Stimulated activated CD4-positive, alpha-beta T cell treated with anti-CD3 and anti-CD28 coated beads, Interleukin-15, amount 100 ng/mL, for 48 hours (primary cell): ENCODE data around the gene MCC.

Experiments
- DNase-seq, 2 donors: peaks; one replicate each; pipeline ENCODE4 v3.0.0-alpha.2; 2020; ENCODE audit warnings: low read depth in 2 of 2

The MCC gene

DNA sequence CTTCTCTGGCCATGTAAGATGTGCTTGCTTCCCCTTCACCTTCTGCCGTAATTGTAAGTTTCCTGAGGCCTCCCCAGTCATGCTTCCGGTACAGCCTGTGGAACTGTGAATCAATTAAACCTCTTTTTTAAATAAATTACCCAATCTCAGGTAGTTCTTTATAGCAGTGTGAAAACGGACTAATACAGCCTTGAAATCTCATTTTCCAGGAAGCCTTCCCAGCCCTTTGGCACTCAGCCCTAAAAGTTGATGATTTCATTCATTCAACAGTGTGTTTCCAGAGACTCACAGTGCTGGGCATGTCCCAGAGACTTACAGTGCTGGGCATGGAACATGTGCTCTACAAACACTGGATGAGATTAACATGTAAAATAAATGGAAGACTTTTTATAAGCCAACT is 375.8 kb downstream of the MCC start:
- no peak for DNase-seq

DNA sequence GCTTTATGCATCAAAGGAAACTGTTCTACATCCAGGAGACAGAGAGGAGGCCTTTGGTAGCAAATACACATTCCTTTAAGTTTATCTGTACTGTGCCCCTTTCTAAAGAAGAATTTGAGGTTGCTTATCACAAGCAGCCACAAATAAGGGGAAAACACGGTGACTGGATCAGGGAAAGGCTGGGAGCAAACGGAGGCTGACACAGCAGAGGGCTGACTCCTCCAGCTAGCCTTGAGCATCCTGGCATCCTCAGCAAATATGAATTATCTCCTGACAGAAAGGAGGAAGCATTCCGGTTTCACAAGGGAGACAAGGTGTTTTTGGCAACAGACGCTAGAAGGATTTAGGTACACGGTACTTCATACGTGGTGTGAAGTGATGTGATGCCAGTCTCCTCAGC is 378.1 kb downstream of the MCC start:
- DNase-seq = no peak

DNA sequence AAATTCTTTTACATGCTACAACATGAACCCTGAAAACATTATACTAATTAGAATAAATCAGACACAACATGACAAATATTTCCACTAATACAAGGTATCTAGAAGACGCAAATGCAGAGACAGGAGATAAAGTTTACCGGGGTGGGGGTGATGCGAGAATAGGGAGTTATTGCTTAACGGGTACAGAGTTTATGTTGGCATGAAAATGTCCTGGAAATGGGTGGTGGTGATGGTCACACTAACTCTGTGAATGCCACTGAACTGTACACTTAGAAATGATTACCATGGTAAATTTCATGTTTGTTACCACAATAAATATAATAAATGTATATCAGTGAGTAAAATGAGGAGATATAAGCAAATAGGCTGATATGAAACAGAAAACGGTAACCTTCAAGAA is 378.9 kb downstream of the MCC start:
- DNase-seq = no peak

DNA sequence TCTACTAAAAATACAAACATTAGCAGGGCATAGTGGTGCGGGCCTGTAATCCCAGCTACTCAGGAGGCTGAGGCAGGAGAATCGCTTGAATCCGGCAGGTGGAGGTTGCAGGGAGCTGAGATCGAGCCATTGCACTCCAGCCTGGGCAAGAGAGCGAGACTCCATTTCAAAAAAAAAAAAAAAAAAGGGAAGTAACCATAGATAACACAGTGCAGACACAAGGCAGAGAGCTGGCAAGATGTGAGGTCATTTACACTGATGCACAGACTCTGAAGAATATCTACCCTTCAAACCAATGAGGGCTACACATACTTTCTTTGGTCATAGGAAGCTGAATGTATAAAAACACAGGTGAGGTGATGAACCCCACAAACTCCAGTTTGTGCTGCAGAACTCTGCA is 379.8 kb downstream of the MCC start:
- DNase-seq = no peak

DNA sequence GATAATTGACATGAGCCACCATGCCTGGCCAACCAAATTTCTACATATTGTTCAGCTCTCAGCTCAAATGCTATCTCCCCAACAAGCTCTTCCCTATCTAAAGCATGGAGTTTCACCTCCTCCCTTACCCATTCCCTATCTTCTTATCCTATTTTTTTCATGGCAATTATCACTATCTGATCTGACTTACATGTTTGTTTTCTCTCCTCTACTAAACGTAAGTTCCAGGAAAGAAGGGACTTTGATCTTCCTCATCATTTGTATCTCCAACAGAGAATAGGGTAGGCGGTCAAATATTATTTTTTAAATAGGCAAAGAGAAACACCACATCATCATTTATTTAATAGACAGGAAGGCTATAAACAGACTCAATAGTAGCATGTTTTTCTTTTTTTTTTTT is 381.4 kb downstream of the MCC start:
- no peak for DNase-seq

DNA sequence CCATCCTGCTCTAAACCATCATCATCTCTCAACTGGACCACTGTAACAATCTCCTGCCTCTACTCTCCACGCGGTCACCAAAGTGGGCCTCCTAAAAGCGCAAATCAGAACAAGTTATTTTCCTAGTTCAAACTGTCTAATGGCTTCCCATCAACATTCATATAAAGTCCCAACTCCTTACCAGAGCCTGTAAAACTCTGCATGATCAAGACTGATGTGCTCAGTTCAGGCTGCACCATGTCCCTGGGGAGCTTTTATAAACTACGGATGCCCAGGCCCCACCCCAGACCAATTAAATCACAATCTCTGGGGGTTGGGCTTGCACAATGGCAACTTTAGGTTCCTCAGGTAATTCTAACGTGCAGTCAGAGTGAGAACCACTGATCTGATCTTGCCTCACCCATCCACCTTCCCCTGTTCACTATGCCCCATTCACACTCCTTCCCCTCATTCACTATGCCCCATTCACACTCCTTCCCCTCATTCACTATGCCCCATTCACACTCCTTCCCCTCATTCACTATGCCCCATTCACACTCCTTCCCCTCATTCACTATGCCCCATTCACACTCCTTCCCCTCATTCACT is 382.5 kb downstream of the MCC start:
- no peak for DNase-seq

DNA sequence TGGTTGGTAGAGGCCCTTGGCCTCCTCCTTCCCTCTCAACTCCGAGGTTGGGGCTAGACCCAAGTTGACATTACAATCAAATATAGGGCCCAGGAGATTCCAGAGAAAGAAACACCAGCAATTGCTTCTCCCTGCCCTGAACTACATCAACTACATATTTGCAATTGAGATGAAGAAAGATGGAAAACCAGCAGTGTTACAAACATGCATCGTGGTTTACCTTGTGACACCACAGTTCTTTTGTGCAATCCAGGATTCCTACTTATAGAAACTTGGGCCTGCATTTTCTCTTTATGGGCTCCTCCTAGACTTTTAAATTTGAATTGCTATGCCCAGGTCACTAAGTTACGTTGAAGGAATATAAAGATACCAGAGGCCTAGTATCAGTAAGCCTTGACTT is 384.9 kb downstream of the MCC start:
- DNase-seq = no peak

DNA sequence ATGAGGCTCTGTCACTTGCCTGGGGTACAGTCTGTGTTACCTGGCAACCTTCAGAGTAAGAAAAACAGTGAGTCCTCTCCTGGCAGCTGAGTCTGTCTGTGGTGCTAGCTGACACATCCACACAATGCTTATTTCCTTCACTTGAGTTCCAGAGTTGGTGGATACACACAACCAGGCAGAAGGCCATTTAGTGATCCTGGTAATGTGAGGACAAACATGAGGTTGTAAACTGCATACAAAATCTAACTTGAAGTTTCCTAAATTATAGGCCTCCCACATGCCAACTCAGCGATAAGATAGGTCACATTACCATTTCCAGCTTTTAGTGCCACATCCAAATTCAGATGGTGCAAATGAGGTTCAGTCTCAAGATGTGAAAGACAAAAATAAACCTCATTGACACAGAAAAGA is 386.1 kb downstream of the MCC start:
- DNase-seq = no peak

DNA sequence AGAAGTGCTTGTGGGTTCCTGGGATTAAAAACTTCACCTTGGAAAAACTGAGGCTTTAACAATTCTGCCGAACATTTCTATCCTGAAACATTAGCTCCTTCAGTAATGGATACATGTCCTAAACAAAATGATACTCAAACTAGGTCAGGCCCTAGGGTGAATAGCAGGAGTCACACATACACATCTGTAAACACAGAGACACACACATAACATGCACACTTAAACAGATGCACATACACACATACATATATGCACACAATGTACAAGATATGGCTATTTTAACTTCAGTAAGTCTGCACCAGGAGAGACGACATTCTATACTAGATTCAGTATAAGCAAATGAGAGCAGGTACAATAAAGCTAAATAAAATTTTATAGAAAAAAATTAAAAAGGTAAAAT is 387.3 kb downstream of the MCC start:
- no peak for DNase-seq

DNA sequence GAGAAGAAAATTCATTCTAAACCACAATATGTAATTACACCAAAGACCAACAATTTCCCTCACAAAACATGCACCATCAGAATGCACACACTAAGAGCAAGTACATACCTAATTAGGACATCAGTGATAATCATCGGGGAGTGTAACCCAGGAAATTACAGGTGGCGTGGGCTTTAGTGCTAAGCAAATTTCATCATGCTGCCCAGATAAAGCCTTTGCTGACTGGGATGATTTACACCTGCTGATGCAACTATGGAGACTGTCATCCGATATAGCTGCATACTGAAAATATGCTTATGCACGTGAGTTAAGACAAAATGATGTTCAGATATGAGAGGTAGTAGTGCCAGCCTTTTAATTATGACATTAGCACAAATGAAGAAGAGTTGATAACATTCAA is 388.4 kb downstream of the MCC start:
- no peak for DNase-seq

DNA sequence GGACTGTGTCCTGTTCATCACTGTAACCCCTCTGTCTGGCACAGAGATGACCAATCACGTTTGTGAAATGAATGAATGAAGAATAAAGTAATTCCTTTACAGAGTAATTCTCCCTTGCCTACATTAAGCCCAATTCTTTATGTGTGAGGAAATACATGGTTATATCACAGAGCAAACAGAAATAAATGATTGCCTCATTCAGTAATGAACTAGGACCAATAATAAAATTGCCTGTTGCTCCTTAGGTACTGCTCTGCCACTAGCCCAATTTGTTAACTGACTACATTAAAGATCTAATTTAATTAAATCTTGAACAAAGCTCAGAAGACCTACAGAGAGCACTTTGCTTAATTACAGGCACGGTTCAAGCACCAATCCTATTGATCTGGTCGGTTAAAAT is 389.9 kb downstream of the MCC start:
- no peak for DNase-seq

DNA sequence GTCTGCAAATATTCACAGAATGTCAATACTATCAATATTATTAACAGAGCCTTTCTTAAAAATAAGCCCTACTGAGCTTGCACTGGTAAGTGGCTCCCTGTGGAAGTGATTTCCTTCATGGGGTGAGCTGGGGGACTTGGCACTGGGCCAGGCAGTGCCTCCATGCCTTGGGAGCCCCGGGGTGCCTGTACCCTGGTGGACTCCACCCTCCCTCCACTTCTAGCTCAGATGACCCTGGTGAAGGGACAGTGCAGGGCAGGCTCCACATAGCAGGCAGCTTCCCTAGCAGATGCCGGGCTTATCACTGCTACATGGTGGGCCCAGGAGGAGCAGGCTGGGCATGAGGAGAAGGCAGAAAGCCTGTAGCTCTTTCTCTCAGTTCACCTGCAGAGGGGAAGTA is 392.4 kb downstream of the MCC start:
- no peak for DNase-seq

DNA sequence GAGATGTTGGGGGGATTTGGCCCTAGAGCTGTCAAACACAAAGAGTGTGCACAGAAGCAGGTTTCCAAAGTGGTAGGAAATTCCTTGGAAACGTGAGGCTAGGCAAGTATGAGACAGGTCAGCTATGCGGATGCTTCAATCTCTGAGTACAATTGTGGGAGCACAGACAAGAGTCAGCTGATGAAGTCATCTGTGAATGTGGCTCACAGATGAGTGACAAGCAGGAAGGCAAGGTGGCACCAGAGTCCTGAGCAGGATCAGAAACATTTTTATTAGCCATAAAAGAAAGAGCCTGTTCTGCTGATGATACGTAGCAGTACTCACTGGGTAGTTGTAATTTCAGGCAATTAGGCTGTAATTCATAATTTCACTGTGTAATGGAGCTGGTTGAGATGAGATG is 394.7 kb downstream of the MCC start:
- no peak for DNase-seq

DNA sequence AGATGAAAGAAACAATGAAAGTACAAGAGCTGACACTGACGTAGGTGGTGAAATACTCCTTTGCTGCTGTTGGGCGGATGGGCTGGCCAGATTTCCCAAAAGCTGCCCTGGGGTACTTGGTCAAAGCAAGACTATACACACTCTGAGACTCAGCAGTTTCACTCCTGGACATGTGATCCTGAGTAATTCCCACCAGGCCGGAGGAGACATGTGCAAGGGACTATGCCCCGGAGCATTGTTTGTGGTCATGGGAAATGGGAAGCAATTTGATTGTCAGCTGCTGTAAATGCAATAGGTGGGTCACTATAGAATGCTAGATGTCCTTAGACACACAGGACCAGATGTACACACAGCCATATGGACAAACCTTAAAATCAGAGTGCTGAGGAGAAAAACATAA is 395.6 kb downstream of the MCC start:
- DNase-seq = no peak

DNA sequence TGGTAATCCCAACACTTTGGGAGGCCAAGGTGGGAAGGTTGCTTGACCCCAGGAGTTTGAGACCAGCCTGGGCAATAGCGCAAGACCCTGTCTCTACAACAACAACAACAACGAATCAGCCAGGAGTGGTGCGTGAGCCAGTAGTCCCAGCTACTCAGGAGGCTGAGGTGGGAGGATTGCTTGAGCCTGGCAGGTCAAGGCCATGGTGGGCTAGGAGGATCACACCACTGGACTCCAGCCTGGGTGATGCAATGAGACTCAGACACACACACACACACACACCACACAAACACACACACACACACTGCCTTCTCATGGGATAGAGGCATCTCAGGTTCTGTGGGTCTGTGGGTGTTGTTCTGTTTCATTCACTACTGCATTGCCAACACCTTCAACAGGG is 396.6 kb downstream of the MCC start:
- no peak for DNase-seq

DNA sequence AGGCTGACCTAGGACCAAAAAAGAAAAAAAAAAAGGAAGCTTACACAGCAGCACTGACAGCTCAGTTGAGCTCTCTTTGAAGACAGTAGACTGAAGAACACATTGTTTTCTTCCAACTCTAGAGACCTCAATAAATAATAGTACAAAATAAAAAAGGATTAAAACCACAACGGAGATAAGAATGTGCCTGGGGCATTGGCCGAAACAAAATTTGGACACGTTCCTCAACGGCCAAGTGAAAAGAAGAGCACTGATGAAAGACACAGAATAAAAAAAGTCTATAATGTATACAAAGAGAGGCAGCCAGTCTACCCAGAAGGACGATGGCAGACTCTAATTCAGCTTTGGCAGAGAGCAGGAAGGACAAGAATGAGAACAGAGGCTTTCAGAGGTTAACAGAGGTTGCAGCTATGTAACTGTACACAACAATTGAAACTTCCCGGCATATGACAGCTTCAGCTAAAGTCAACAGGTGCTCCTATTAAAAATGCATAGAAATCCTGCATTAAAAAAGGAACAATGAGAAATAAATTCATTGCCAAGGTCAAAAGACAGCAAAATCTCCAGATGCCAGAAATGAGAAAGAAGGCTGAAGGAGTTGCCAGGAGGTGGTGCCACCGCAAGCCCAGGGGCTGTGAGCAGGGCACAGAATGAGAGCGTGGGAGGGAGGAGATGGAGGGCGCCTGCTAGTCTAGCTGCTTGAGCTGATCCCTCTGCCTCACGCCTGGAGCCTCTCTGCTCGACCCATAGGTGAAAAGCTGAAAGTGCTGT is 397.7 kb downstream of the MCC start:
- DNase-seq = no peak

DNA sequence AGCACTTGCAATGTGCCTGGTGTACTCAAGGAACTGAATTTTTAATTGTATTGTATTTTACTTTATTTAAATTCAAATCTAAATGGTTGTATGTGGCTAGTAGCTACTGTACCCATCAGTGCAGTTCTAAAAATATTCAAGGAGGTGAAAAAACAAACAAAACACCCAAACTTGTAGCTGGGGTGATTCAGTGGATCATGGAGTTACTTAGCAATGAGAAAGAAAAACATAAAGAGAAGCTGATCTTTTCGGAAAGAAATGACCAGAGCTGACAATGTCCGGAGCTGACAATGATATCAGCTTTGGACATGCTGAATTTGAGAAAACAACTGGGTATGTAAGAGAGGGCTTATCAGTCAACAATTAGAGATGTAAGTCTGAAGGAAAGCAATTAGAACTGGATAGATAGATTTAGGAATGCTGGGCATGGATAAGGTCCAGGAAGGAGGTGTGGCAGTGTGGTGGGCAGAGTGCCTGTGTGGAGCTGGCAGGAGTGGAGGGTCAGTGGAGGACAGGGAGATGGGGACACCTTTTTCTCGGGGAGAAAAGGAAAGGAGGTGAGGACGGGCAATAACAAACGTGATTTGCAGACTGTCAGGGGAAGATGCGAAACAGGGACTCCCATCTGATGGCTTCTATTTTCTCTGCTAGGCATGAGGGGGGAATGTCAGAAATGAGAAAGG is 398.5 kb downstream of the MCC start:
- DNase-seq = no peak

DNA sequence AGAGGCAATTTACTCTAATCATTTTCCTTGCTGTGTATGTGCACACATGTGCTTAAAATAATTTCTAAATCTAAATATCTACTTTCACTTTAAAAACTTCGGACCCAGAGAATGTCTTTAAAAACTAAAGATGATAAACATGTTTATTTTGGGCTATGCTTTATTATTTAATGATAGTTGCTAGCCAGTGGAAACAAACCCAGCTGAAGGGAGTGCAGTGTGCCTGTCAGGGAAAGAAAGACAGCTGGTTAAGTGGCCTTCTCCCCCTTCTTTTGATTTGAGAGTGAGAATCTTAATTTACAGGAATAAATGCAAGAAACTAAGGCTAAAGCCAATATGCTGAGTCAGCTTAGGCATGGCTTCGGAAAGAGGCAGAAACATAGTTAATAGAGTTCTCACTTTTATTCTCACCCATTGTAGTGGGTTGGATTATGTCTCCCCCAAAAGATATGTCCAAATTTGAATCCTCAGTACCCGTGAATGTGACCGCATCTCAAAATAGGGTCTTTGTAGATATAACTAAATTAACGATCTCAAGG is 400.2 kb downstream of the MCC start:
- no peak for DNase-seq

DNA sequence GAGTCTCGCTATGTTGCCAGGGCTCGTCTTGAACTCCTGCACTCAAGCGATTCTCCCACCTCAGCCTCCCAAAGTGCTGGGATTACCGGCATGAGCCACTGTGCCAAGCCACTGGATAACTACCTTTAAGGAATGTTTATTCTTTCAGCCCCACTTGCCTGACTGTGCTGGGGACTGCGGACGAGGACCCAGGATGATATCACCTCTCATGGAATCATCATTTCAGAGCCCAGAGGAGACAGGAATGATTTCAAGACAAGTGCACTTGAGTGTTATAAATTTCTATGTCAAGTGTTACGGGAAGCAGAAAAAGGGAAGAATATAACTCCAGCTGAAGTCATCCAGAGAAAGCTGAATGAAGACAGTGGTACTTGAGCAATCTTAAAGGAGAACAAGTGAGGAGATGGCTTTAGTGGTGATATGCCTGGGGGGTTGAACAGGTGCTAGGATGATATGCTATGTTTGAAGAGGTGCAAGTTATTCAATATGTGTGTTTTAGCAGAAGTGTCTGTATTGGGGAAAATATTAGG is 402.3 kb downstream of the MCC start:
- DNase-seq = no peak

DNA sequence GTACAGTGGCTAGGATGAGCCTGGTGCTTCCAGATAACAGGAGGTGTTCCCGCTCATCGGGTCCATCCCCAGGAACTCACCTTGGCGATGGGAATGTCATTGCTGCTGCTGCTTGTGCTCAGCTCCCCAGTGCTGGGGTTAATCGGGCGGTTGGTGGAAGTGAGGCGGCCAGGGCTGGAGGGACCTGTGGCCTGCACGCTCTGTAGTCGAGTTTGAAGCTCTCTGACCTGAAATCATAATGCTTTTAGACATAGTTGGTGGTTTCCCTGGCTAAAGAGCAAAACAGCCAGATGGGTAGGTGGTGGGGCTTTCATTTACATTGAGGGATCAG is 403.2 kb downstream of the MCC start:
- no peak for DNase-seq

DNA sequence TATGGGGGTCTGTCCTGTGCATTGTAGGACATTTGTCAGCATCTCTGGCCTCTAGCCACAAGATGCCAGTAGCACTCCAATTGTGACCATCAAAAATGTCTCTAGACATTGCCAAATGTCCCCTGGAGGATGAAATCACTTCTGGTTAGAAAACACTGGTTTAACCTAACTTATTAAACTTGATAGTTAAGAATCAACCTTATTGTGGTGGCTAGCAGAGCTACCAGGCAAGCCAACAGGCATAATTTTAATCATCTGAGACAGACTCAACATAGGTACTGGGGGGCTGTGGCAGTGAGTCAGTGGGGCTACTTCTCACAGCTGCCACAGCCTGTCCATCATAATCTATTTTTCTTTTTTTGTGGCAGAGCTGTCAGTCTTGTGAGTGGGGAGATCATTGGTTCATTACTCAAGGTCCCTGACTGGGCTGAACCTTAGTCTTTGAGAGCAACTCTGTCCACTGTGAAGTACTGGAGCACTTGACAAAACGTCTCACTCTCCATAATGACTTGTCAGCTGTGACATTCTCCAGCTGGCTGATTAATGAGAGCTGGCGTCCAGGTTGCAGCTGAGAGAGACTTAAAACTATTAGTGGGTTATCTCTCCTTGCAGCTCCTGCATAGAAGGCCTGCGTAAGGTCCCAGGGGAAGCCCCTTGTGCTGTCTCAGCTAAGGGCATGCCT is 403.7 kb downstream of the MCC start:
- DNase-seq = no peak

DNA sequence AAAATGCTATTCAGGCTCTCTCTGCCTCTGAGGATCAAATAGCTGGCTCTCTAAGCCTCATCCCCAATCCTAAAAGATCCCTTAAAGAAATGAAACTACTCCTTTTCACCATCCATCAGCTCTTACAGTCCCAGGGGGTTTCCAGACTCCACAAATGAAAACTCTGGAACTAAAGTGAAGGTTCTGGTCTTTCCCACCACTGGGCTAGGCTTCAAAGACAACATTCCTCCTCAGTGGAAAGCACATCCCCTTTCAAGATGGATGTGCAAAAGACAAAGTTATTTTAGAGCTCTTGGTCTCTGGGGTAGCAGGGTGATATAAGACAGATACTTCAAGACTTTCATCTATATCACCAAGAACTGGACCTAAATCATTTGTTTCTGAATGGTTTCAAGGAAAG is 404.8 kb downstream of the MCC start:
- no peak for DNase-seq

DNA sequence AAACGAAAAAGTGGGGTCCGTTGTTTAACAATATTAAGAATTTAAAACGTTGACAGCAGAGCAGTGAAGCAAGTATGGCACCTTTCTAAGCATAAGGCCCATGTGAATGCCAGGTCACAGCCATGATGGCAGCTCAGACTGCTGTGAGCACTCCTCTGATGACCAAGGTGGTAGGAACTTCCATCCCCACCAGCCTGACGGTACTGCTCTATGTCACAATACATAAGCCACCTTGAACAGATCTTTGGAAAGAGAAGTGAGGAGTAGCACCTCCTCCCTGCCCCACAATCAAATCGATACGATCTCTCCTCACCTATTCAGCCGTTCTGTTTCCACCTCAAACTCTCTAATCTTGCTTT is 405.7 kb downstream of the MCC start:
- DNase-seq = no peak
